Measurements from ENCODE around the gene OSBPL2.

Gene OSBPL2

DNA sequence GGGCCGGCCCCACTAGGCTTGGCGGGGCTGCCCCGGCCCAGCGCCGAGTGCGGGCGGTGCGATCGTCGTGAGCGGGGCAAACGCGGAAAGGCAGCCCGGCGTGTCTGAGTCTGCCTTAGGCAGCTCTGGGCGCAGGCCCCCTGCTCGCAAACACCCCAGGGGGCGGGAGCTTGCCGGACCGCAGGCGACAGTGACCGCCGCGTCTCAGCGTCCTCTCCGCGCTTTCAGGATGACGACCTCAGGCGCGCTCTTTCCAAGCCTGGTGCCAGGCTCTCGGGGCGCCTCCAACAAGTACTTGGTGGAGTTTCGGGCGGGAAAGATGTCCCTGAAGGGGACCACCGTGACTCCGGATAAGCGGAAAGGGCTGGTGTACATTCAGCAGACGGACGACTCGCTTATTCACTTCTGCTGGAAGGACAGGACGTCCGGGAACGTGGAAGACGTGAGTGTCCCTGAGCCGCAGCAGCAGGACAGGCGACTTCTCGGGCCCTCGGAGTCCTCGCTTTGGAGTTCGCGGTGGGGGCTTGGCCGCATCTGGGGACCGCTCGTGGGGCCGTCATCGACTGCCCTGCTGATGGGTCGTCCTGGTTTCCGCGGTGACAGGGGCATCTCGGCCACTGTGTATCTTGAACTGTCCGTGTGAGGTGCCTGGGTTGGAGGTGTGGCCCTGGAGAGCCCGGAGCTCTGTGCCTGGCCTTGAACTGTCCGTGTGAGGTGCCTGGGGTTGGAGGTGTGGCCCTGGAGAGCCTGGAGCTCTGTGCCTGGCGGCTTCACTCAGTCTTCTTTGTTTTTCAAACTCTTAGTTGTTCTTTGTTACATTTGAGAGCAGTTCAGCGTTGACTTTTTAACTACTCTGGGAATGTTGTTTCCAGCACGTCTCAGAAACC is 65.3 kb downstream of the OSBPL2 start:
- DNase-seq: no peak

DNA sequence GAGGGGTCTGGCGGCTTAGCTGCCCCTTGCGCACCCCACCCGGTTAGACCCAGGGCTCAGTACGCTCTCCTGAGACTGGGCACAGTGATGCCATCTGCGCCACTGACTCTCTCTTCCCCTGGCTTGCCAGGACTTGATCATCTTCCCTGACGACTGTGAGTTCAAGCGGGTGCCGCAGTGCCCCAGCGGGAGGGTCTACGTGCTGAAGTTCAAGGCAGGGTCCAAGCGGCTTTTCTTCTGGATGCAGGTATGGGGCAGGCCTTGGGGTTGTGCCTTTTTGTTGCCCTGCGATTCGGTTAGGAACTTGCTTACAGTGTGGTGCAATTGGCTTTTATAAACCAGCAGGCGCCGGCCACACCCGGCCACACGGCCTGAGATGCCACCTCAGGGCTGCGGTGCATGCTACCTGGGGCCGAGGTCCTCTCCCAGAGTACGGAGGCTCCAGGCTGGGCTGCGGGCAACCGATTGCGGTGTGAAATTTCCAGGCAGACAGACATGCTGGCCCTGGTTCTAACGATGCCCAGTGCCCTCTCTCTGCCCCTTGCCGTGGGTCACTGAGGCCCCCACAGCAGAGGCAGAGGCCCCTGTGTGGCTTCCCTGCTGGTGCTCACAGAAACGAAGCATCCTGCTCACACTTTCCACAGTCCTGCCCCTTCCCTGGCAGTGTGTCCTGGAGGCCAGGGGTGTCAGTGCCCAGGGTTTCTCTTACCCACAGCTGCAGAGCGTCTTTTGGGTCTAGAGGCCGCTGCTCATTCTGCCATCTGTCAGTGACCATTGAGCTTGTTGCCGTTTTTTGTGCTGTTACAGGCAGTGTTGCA is 66.2 kb downstream of the OSBPL2 start:
- DNase-seq: no peak

DNA sequence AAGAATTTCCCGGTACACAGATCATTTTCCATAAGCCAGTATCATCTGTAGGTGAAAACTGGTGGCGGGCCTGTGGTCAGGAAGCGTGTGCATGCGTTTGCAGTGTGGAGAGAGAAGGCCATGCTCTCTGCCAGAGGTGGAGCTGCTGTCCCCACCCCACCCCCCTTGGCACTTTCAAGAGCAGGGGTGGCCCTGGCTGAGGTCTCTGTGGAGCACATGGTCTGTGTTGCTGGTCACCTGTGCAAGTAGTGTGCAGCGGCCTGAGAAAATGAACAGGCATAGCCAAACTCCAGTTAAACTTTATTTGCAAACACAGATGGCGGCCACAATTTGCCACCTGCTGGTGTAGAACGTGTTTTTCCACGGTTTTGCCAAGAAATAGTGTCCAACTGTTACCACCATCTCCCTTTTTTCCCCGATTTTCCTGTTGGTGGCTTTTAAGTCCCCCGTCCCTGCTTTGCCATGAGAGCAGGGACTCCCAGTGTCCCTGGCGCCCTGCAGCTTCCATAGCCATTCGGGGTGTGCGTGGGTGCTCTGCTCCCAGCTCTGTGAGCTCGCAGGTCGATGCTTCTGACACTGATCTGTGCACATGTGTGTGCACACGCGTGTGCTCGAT is 66.9 kb downstream of the OSBPL2 start:
- no peak for DNase-seq

DNA sequence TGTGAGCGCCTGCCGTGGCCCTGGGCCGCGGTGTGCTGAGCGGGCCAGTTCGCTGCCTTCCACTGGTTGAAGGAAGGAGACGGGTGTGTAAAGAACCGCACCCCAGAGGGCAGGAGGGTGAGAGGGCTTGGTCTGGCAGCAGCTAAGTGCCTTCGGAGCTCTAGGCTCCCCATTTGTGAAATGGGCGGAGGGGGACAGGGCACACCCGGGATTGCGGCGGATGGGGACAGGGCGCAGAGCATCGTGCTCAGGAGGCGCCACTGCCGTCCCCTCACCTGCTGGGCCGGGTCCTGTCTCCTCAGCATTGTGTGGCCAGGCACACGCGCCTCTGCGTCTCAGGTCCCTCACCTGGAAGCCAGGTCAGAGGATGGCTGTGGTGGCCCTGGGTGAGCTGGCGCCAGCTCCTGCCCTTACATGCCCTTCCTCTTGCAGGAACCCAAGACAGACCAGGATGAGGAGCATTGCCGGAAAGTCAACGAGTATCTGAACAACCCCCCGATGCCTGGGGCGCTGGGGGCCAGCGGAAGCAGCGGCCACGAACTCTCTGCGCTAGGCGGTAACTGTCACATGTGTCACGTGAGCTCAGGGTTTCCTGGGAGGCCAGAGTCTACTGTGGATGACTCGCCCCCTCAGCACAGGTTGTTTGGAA is 67.6 kb downstream of the OSBPL2 start:
- DNase-seq: no peak

DNA sequence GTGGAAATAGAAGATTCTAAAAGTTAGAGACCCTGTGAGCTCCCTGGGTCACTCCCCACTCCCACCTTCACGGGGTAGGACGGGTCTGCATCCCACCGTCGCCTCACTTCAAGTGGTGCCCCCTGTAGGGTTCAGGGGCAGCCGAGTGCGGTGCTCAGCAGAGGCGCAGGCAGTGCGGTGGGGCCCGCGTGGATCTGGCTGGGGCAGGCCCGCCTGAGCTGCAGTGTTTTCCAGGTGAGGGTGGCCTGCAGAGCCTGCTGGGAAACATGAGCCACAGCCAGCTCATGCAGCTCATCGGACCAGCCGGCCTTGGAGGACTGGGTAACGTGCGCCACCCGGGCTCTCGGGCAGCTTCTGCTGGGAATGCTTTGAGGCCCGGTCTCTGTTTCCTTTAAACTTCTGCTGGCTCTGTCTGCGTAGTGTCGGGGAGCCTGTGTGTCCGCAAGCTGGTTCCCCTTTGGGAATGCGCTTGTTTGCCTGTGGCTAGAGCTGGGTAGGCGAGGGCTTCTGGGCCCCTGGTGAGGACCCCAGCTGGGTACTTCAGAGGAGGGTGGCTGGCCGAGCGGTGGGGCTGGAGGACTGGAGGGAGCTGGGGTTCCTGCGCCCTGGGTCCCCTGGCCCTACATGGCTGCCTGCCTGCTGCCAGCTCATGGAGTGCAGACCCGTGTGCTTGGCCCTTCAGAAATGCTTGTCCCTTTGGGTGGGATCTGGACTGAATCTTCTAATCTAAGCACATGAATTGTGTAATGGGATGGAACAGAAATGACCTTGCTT is 68.3 kb downstream of the OSBPL2 start:
- no peak for DNase-seq

DNA sequence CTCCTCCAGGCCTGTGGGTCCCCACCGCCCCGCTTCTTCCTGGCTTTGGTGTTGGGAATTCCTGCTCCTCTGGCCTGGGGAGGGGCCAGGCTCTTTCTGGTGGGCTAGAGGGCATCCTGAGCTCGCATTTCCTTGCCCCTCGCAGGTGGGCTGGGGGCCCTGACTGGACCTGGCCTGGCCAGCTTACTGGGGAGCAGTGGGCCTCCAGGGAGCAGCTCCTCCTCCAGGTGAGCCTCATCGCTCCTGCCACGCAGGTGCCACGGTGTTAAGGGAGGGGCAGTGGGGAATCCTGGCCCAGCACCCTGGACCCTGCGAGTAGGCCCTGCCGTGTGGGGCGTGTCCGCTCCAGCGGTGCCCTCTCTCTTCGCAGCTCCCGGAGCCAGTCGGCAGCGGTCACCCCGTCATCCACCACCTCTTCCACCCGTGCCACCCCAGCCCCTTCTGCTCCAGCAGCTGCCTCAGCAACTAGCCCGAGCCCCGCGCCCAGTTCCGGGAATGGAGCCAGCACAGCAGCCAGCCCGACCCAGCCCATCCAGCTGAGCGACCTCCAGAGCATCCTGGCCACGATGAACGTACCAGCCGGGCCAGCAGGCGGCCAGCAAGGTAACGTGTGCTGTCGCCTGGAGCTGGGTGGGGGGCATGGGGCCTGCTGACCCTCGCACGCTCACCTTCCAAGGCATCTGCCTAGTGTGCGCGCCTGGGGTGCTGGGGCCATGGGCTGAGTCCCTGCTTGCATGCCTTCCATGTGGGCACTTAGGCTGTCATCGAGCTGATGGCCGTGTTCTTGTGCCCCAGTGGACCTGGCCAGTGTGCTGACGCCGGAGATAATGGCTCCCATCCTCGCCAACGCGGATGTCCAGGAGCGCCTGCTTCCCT is 69.1 kb downstream of the OSBPL2 start:
- no peak for DNase-seq

DNA sequence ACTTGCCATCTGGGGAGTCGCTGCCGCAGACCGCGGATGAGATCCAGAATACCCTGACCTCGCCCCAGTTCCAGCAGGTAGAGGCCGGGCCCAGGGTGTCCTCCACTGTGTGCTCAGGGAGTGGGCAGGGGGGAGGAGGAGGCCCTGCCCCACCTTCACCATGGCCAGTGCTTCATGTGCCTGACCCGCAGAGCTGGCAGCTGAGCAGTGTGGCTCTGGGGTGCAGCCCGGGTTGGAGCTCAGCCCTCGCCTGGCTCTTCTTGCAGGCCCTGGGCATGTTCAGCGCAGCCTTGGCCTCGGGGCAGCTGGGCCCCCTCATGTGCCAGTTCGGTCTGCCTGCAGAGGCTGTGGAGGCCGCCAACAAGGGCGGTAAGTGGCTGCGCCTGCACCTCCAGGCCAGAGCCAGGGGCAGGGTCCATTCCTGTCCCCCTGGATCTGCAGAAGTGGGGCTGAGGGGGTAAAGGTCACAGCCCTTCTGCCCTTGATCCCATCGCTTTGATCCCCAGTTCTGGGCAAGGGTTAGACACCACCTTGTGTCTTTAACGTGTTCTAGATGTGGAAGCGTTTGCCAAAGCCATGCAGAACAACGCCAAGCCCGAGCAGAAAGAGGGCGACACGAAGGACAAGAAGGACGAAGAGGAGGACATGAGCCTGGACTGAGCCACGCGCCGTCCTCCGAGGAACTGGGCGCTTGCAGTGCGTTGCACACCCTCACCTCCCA is 69.9 kb downstream of the OSBPL2 start:
- no peak for DNase-seq

DNA sequence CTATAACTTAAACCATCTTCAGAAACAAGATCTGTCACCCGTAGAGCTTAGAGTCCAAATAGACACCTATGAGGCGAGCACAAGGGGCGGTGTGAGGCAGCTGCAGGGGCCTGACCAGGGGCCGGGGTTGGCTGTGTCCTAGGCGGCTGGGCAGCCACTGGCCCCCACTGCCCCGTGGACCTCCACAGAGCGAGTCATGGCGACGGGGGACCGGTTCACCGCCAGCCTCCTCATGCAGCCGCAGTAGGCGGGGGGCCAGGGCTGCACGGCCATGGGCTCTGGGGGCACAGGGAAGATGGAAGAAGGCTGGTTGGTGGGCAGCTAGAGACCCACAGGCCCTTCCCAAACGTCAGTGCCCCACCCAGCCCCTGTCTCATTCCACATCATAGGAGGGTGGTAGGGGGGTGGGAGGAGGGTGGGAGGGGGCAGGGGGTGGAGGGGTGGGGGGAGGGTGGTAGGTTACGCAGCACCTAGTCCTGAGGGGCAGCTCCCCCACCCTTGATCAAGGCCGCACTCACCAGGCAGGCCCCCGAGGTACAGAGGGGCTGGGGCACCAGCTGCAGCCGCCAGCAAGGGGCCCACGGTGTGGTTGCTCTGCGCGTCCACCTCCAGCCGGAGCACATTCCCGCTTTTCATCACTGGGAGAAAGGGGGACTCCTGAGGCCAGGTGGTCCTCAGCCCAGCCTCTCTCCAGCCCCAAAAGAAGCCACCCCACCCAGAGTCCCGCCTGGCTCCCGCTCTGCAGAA is 71.0 kb downstream of the OSBPL2 start:
- no peak for DNase-seq

DNA sequence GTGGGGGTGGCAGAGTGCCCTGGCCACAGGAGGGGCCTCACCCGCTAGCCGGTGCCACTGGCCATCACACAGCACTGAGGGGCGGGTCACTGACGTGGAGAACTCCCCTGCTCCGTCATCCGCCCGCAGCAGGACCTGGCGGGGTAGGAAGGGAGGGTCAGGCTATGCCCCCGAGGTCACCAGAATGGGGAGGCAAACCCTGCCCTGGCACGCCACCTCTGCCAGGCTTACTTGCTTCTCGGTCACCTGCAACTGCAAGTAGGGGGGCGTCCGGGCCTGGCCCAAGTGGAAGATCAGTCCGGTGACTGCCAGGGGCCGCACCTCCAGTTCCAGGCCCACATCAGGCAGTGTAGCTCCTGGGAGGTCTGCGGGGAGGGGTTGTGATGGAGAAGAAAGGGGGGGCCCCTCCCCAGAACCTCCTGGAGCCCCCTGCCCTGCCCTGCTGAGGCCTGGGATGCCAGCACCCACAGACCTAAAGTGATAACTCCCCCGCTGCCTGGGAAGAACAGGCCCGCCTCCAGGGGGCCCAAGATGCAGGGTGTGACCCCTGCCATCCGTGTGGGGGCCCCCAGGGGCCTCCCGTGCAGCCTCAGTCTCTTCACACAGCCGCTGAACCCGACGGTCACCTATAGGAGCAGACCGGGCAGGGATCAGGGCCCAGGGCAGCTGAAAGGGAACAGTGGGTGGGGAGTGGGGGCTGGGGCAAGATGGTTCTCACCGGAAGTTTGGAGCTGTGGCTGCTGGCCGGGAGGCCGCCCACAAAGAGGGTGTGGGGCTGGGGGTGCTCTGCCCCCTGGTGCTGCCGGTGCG is 71.8 kb downstream of the OSBPL2 start:
- DNase-seq: no peak

DNA sequence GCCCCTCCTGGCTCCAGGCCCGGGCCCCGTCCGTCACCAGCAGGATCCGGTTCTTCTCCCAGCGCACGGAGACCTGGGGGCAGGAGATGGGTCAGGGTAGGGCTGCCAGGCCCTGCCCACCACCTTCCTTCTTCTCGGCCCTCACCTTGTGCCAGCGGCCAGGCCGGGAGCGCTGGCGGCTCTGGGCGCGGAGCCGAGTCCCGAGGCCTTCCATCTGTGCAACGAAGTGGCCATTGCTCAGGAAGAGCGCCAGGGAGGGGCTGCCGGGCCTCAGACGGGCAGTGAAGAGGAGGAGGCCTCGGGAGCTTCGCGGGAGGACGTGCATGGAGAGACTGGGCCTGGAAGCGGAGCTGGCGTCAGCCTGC is 72.4 kb downstream of the OSBPL2 start:
- no peak for DNase-seq

DNA sequence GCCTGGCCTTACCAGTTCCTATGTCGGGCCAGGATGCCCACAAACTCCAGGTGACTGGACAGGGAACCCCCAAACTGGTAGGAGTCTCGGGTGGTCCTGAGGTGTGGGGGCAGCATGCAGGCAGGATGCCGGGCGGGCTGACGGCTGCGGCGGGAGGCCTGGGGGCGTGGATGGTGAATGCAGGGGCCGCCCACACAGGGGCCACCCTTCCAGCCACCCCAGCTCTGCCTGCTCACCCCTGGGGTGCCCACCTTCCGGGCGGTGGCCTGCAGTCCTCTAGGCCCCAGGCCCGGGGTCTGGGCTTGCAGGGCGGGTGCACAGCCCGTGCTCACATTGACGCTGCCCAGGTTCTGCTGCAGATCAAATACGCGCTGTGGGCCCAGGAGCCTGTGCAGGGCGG is 72.8 kb downstream of the OSBPL2 start:
- no peak for DNase-seq

DNA sequence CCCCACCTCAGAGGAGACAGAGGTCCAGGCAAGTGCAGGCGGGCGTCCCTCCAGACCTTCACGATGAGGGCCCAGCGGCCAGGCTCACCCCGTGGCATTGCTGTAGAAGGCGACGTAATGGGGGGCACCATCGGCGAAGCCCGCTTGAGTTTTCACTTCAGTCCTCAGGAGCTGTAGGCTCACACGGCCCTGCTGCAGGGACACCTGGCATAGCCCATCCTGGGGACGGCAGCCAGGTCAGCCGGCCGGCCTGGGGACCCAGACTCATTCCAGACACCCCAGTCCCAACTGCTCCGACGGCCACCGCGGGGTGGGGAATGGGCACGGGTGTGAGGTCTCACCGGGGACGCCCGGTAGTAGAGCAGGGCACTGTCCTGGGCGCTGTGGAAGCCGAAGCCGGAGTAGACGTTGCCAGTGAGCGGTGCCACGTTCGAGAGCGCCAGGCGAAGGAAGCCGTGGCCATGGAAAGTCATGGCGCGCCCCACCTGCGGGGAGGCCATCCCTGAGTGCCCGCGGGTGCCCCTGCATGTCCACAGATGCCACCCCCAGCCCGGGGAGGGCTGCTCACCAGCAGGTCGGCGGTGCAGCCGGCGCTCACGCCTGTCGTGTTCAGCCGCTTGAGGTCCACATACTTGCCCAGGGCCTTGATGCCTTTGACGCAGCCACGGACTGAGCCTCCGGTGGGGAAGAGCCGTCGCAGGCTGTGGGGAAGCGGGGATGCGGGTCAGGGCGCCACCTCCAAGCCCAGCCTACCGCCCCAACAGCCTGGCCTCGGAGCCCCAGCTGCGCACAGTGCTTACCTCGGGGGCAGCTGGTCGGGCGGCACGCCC is 73.7 kb downstream of the OSBPL2 start:
- no peak for DNase-seq

DNA sequence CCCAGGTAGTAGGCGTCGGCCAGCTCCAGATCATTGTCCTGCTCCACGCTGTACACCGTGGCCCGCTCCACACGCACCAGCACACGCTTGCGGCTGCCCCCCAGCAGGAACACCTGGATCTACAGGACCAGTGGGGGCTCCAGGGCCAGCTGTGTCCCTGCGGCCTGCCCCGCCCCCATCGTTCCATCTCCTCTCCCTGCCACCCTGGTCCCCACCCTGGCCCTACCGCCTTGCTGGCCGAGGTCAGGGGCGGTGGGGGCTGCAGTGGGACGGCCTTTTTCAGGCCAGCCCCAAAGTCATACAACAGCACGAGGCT is 74.3 kb downstream of the OSBPL2 start:
- DNase-seq: no peak

DNA sequence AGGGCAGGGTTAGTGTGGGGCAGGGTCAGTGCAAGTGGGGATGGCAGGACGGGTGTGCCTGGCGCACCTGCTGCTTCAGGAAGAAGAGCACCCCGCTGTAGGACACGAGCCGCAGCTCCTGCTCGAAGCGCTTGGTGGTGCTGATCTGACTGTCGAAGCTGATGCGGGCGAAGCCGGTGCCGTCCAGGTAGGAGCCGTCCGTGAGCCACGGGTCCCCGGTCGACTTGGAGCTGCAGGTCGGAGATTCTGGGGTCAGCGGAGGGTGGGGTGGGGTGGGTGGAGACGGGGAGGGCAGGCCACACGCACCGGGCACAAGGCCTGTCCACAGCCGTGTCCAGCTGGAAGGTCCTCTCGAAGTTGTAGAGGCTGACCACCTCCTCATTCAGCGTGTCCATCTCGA is 74.7 kb downstream of the OSBPL2 start:
- DNase-seq: no peak

DNA sequence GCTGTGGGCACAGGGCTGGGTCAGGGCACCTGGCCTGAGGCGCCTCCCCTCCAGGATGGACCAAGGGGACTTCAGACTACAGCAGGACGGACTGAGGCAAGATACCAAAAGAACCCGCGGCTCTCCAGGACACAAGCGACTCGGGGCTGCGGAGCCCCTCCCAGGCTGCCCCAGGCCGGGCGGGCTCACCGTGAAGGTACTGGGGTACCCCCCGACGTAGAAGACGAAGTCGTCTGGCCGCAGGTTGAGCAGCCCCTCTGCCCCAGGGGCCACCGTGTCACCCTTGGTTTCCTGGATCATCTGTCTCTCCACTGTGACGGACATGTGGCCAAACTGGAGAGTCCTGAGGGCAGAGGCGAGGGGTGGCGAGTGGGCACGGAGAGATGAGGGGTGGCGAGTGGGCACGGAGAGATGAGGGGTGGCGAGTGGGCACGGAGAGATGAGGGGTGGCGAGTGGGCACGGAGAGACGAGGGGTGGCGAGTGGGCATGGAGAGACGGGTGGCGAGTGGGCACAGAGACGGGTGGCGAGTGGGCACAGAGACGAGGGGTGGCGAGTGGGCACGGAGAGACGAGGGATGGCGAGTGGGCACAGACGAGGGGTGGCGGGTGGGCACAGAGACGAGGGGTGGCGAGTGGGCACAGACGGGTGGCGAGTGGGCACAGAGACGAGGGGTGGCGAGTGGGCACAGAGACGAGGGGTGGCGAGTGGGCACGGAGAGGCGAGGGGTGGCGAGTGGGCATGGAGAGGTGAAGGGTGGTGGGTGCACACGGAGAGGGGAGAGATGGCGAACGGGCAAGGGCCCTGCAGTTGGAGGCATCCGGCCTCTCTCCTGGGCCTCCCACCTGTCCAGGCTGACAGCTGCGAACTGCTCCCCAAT is 75.4 kb downstream of the OSBPL2 start:
- DNase-seq: no peak

DNA sequence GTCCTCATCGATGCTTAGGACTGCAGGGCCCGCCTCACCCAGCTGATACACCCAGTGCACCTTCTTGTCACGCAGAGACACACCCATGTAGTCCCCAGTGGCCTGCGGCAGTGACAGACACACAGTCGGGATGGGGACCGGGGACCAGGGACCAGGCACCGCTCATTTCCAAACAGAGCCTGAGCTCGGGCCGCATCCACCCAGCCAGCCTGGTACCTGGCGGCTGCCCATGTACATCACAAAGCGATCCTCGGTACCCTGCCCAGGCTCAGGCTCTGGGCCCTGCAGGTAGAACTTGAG is 76.0 kb downstream of the OSBPL2 start:
- DNase-seq: no peak

DNA sequence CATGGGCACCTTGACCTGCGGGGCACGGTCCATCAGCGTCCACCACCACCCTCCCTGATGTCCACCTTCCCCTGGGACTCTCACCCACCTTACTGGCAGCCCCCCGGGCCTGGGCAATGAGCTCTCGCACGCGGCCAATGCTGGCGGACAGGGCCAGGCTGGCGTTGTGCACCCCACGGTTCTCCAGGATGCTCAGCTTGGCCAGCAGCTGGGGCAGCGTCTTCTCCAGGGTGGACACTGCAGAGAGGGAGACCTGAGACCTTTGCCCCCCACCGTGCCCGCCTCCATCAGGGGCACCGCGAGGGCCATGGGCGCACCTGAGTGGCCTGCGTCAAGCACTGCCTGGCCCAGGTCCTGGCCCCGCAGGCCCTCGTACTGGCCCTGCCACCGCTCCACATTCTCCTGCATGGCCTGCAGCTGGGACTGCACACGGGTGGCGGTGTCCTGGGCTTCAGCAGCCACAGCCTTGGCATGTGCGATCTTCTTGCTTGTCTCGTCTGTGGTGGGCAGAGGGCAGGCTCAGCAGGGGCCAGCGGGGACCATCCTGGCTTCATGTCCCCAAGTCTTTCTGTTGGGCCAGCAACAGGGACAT is 76.5 kb downstream of the OSBPL2 start:
- no peak for DNase-seq
